GM21390 (cell line): ENCODE results near the gene TAF15.
A peak's percentile ranks its signal among the peaks of the same experiment; 100 is the strongest.

Experiments
- ATAC-seq: cut with Tn5 transposase; IDR thresholded peaks from one replicate; pipeline ENCODE4 v1.9.1; 2021; ENCODE audit not compliant: unreplicated experiment

Gene TAF15

GRCh38 chr17:35870906-35871819 is 61.9 kb downstream of the TAF15 start:
- ATAC-seq: no peak

- ATAC-seq: no peak
Measured at GRCh38 chr17:35872196-35872980, 63.1 kb downstream of the TAF15 start.

GRCh38 chr17:35875072-35875799 is 66.0 kb downstream of the TAF15 start:
- ATAC-seq: no peak

- ATAC-seq: no peak
Measured at GRCh38 chr17:35875800-35876139, 66.5 kb downstream of the TAF15 start.

GRCh38 chr17:35876534-35876933 is 67.2 kb downstream of the TAF15 start:
- no peak for ATAC-seq

GRCh38 chr17:35877345-35878029 is 68.2 kb downstream of the TAF15 start:
- ATAC-seq: no peak

- no peak for ATAC-seq
Measured at GRCh38 chr17:35878361-35878760, 69.1 kb downstream of the TAF15 start.

- peak; percentile 86 for ATAC-seq
Measured at GRCh38 chr17:35879773-35880654, 70.7 kb downstream of the TAF15 start, which contains the start of gene CCL5. Gene CCL5 (minus strand): TSS chr17:35880360.

GRCh38 chr17:35889241-35889640 is 80.0 kb downstream of the TAF15 start:
- ATAC-seq: no peak

GRCh38 chr17:35889818-35890773 is 80.8 kb downstream of the TAF15 start:
- no peak for ATAC-seq

GRCh38 chr17:35890774-35891155 is 81.5 kb downstream of the TAF15 start:
- ATAC-seq: no peak

GRCh38 chr17:35891269-35891668 is 82.0 kb downstream of the TAF15 start:
- no peak for ATAC-seq

- no peak for ATAC-seq
Measured at GRCh38 chr17:35892091-35893035, 83.1 kb downstream of the TAF15 start.

GRCh38 chr17:35893751-35894150 is 84.5 kb downstream of the TAF15 start:
- ATAC-seq: no peak

GRCh38 chr17:35894206-35894605 is 84.9 kb downstream of the TAF15 start:
- ATAC-seq: no peak

GRCh38 chr17:35895636-35896587 is 86.6 kb downstream of the TAF15 start:
- ATAC-seq: no peak
